Natural killer cell (primary cell): ENCODE data around the gene RAB1A. TPM values are rescaled to one million over a fixed set of nuclear protein-coding genes. Genes with fewer than 3 reads are reported as not detected.

Source experiments
- ATAC-seq, 3 donors: fragments of 150-1000 bp in 2 of 3; fragments of 200-7000 bp in 1 of 3; cut with Tn5 transposase; 1 replicate in 1 of 3; 2 replicates in 2 of 3; pipeline ENCODE4 v1.10.0; 2021; ENCODE audit warnings: mild to moderate bottlenecking in 2 of 3, moderate library complexity in 2 of 3
- DNase-seq, 2 donors: peaks; one replicate each; pipeline versions ENCODE4 v3.0.0 to v3.0.0-alpha.2; 2013 to 2021; ENCODE audit warnings: mixed read lengths in 1 of 2
- H3K27ac ChIP-seq: one replicate; pipeline ENCODE4 v1.5.1; 2013; ENCODE audit warnings: mild to moderate bottlenecking, low read length
- H3K27me3 ChIP-seq: one replicate; pipeline ENCODE4 v1.6.1; 2013; ENCODE audit warnings: low read length; ENCODE audit not compliant: control insufficient read depth, insufficient read depth
- H3K36me3 ChIP-seq: one replicate; pipeline ENCODE4 v1.6.1; 2013; ENCODE audit warnings: low read length; ENCODE audit not compliant: control insufficient read depth, insufficient read depth
- H3K4me1 ChIP-seq: one replicate; pipeline ENCODE4 v1.6.1; 2013; ENCODE audit warnings: low read length; ENCODE audit not compliant: control insufficient read depth, insufficient read depth
- H3K4me3 ChIP-seq: one replicate; pipeline ENCODE4 v1.5.1; 2013; ENCODE audit warnings: low read length
- H3K9me3 ChIP-seq: one replicate; pipeline ENCODE4 v1.6.1; 2013; ENCODE audit warnings: low read length; ENCODE audit not compliant: control insufficient read depth, insufficient read depth
- H3K27ac Mint-ChIP-seq, 2 donors: one replicate each; pipeline ENCODE4 v1.8.0; 2022; ENCODE audit warnings: mild to moderate bottlenecking in 2 of 2, mixed read lengths in 2 of 2, moderate library complexity in 1 of 2
- H3K27me3 Mint-ChIP-seq, 2 donors: one replicate each; pipeline ENCODE4 v1.8.0; 2022; ENCODE audit warnings: low read depth in 2 of 2, mixed read lengths in 2 of 2
- H3K36me3 Mint-ChIP-seq: one replicate; pipeline ENCODE4 v1.8.0; 2022; ENCODE audit warnings: mixed read lengths
- H3K4me1 Mint-ChIP-seq, 2 donors: one replicate each; pipeline ENCODE4 v1.8.0; 2022; ENCODE audit warnings: mixed read lengths in 2 of 2
- H3K4me3 Mint-ChIP-seq: one replicate; pipeline ENCODE4 v1.8.0; 2022; ENCODE audit warnings: mild to moderate bottlenecking, moderate library complexity, mixed read lengths
- H3K9me3 Mint-ChIP-seq, 2 donors: one replicate each; pipeline ENCODE4 v1.8.0; 2022; ENCODE audit warnings: mixed read lengths in 2 of 2
- CTCF ChIP-seq: fragments of 200-600 bp; IDR thresholded peaks from one replicate; pipeline ENCODE4 v1.8.0; 2022; ENCODE audit warnings: antibody characterized with exemption
- WGBS: methylation state at CpG from one replicate; pipeline ENCODE4 v1.1.7; 2013; ENCODE audit warnings: missing lambda C conversion rate; ENCODE audit not compliant: insufficient coverage; 5-methylcytosine and 5-hydroxymethylcytosine counted together
- intact Hi-C: fragments of 100-400 bp; cut with micrococcal nuclease; formaldehyde crosslinking; loops from one replicate; pipeline ENCODE4 v1.14.2; 2022
- total RNA-seq, 4 donors: library from RNA; stranded (reverse); fragments of 120-200 nt in 1 of 4; gene quantifications; one replicate each; pipeline versions ENCODE4 v1.2.3 to v1.2.4, GENCODE V29; 2013 to 2022

RAB1A gene
- total RNA-seq, 3 donors from 2014 or later (not counting 1 experiment from before 2014, with no cell fraction given), result 83.5 to 101 (median 93.6) TPM

DNA sequence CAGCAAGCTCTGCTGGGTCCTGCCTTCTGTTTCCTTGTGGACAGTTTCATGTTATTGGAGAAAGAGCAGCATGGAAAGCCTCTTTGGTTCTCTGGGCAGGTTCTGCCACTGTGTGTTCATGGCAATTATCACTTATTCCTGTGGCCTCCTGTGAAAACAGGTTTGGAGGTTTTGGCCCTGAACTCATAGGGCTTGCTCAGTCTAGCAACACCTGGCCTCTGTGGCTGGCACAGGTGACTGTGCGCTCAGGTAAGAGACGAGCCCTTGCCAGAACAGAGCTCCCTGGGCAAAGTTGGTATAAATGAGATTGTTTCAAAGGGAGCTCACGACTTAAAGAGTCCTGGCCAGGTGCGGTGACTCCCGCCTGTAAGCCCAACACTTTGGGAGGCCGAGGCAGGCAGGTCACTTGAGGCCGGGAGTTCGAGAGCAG is 68.0 kb downstream of the RAB1A start:
- H3K27ac ChIP-seq, result no peak overlapping the region
- no peak for TF ChIP-seq CTCF
- peaks cover 14% of the 10 kb centered on the region for H3K4me1 ChIP-seq
- no peaks in the 10 kb centered on the region for H3K27me3 ChIP-seq
- Mint-ChIP-seq H3K4me1 (peaks cover 13% of the 10 kb centered on the region in 2 donors), H3K27ac (no peak overlapping the region), H3K9me3 (no peaks in the 10 kb centered on the region), H3K4me3 (no peak overlapping the region), H3K36me3 (no peaks in the 10 kb centered on the region), H3K27me3 (no peaks in the 10 kb centered on the region)
- intact Hi-C loops, result no loop called here
- no peak for DNase-seq
- WGBS, result 95% methylated on average over 8 of the region's 8 CpGs
- no peak overlapping the region for H3K4me3 ChIP-seq
- no peak for ATAC-seq
- H3K36me3 ChIP-seq, result no peaks in the 10 kb centered on the region
- no peaks in the 10 kb centered on the region for H3K9me3 ChIP-seq

- TF ChIP-seq CTCF, result no peak
- H3K27me3 ChIP-seq, result no peaks in the 10 kb centered on the region
- no peak overlapping the region for H3K4me3 Mint-ChIP-seq
- H3K27me3 Mint-ChIP-seq, result no peaks in the 10 kb centered on the region
- no peaks in the 10 kb centered on the region for H3K36me3 Mint-ChIP-seq
- no peaks in the 10 kb centered on the region for H3K36me3 ChIP-seq
- DNase-seq, result no peak
- peaks cover 16% of the 10 kb centered on the region for H3K4me1 ChIP-seq
- H3K27ac ChIP-seq, result no peak overlapping the region
- H3K9me3 ChIP-seq, result no peaks in the 10 kb centered on the region
- 77% methylated on average over 7 of the region's 7 CpGs for WGBS
- H3K4me1 Mint-ChIP-seq, result peaks cover 15% of the 10 kb centered on the region in 2 donors
- no peaks in the 10 kb centered on the region for H3K9me3 Mint-ChIP-seq
- no peak for ATAC-seq
- intact Hi-C loops, result no loop called here
- no peak overlapping the region for H3K4me3 ChIP-seq
- no peak overlapping the region for H3K27ac Mint-ChIP-seq
Observed at GRCh38 chr2:65061146-65061909, 68.6 kb downstream of the RAB1A start.

GRCh38 chr2:65059071-65059470 is 70.8 kb downstream of the RAB1A start:
- peaks cover 21 to 25% of the 10 kb centered on the region in 2 donors for H3K4me1 Mint-ChIP-seq
- no peaks in the 10 kb centered on the region for H3K9me3 Mint-ChIP-seq
- H3K4me3 Mint-ChIP-seq, result peak overlapping the region; percentile 38
- Histone ChIP-seq H3K9me3 (no peaks in the 10 kb centered on the region), H3K27me3 (no peaks in the 10 kb centered on the region), H3K4me1 (peaks cover 26% of the 10 kb centered on the region), H3K4me3 (no peak overlapping the region), H3K27ac (no peak overlapping the region), H3K36me3 (no peaks in the 10 kb centered on the region)
- 83% methylated on average over 1 of the region's 1 CpG for WGBS
- intact Hi-C loops, result loop anchor here (10.0 kb wide), 1 partner anchor 414 kb away; no protein-coding TSS in a partner anchor
- DNase-seq (no peak), ATAC-seq (no peak)
- no peaks in the 10 kb centered on the region for H3K27me3 Mint-ChIP-seq
- no peak overlapping the region for H3K27ac Mint-ChIP-seq
- H3K36me3 Mint-ChIP-seq, result no peaks in the 10 kb centered on the region
- TF ChIP-seq CTCF, result no peak
